ENCODE measurements around the gene ANKRD23. TPM values are rescaled to one million over a fixed set of nuclear protein-coding genes. Genes with fewer than 3 reads are reported as not detected.

The ANKRD23 gene
- total and polyA plus RNA-seq, 2 of the 8 experiments (the other 6 are each of a cell fraction or from before 2014, with no cell fraction given), result 3.4 to 3.5 TPM

DNA sequence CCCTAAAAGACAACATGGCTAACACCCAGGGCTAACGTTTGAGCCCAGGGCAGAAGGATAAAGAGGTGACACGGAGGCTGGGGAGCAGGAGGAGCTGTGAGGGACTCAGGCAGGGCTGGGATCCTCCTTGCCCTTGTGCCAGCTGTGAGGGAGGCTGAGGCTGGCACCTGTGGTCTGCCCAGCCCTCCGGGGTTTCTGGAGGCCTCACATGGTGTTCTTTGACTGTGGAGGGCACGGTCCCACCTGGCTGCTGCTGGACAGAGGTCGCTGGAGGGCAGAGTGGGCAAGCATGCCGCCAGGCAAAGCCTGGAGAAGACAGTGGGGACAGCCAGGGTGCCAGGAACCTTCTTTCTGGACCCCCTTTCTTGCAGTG, 54.6 kb downstream of the ANKRD23 start:
- no peaks in the 10 kb centered on the region for H4K20me1 ChIP-seq (replicated peaks in 1 of 2; ENCODE audit: control insufficient read depth in 1 of 2, insufficient read depth in 2 of 2, low read length in 2 of 2)
- no peak overlapping the region for H2AFZ ChIP-seq (ENCODE audit: low read length)
- H3K27me3 ChIP-seq (replicated peaks in 1 of 4; ENCODE audit: control insufficient read depth in 3 of 4, extremely low read depth in 1 of 4, insufficient read depth in 3 of 4, low read length in 3 of 4), result no peaks in the 10 kb centered on the region
- POLR2A ChIA-PET (ENCODE audit: partially characterized antibody), result interaction anchor here (0.6 kb wide), 1 partner anchor 53 kb away, joined by 3 read pairs; no protein-coding TSS in a partner anchor
- H3K79me2 ChIP-seq (ENCODE audit: control insufficient read depth in 1 of 2, insufficient read depth in 2 of 2, low read length in 2 of 2), result no peaks in the 10 kb centered on the region
- H3K23me2 ChIP-seq (ENCODE audit: low read depth, low read length), result no peaks in the 10 kb centered on the region
- H4K91ac ChIP-seq (replicated peaks; ENCODE audit: insufficient read length, low read length), result no peak overlapping the region
- H2BK20ac ChIP-seq (ENCODE audit: low read length), result no peak overlapping the region
- 84% methylated on average over 6 of the region's 6 CpGs; no CpG with 5 or more reads in 1 of the 2 experiments for WGBS, 2 experiments (ENCODE audit: extremely low coverage in 1 of 2, insufficient coverage in 1 of 2, insufficient read length in 1 of 2, insufficient replicate concordance in 2 of 2, low coverage in 1 of 2, low lambda C conversion rate in 2 of 2, missing lambda C conversion rate in 1 of 2)
- no peak overlapping the region for H2BK120ac ChIP-seq (replicated peaks; ENCODE audit: low read depth, low read length)
- no peak overlapping the region for H3K4ac ChIP-seq (replicated peaks; ENCODE audit: insufficient read length, low read depth, low read length)
- no peaks in the 10 kb centered on the region for H3K9me3 ChIP-seq (ENCODE audit: insufficient read depth in 2 of 2, low read depth in 1 of 2, low read length in 1 of 2)
- H3K4me3 ChIP-seq (ENCODE audit: extremely low read depth in 1 of 4, insufficient read depth in 2 of 4, low read depth in 3 of 4, low read length in 4 of 4), result no peak overlapping the region
- no peaks in the 10 kb centered on the region for H3K4me1 ChIP-seq (replicated peaks in 1 of 4; ENCODE audit: control insufficient read depth in 3 of 4, insufficient read depth in 4 of 4, low read length in 3 of 4)
- H2AK5ac ChIP-seq (ENCODE audit: low read depth, low read length), result no peak overlapping the region
- no peak overlapping the region for H3K14ac ChIP-seq (ENCODE audit: insufficient read length)
- H3K18ac ChIP-seq (ENCODE audit: extremely low read depth, low read length), result no peak overlapping the region
- H4K8ac ChIP-seq (ENCODE audit: extremely low read depth, insufficient read depth, low read length), result no peak overlapping the region
- H3K9ac ChIP-seq (replicated peaks in 1 of 4; ENCODE audit: extremely low read depth in 1 of 4, low read depth in 3 of 4, low read length in 3 of 4), result no peak overlapping the region
- CTCF ChIA-PET (ENCODE audit: partially characterized antibody), result interaction anchor here (1.6 to 2.3 kb wide), 2 partner anchors 9 to 11 kb away, joined by 3 to 14 read pairs; no protein-coding TSS in a partner anchor
- no peaks in the 10 kb centered on the region for H3K36me3 ChIP-seq (ENCODE audit: control insufficient read depth in 2 of 4, insufficient read depth in 4 of 4, low read length in 3 of 4)
- 0 out of 2 replicates have a peak, but pooled peaks cover 2% of the 10 kb centered on the region for H3K79me1 ChIP-seq (ENCODE audit: low read depth, low read length)
- no peak overlapping the region for H3K23ac ChIP-seq (ENCODE audit: insufficient read length)
- TF ChIP-seq SIX5 (IDR thresholded peaks at IDR 0.05; ENCODE audit: low read depth, low read length), result no peak
- no peak for TF ChIP-seq RBBP5 (IDR thresholded peaks at IDR 0.05; ENCODE audit: borderline replicate concordance, low read depth, low read length)
- no peak for TF ChIP-seq TAF7 (optimal IDR thresholded peaks at IDR 0.05; ENCODE audit: borderline replicate concordance, low read depth, low read length)
- TF ChIP-seq JUN (IDR thresholded peaks at IDR 0.05; ENCODE audit: low read depth, low read length), result no peak
- TF ChIP-seq GTF2F1 (IDR thresholded peaks at IDR 0.05; ENCODE audit: borderline replicate concordance, low read depth, low read length), result no peak
- TF ChIP-seq BACH1 (IDR thresholded peaks at IDR 0.05; ENCODE audit: low read length), result no peak
- TF ChIP-seq POU5F1 (IDR thresholded peaks at IDR 0.05; ENCODE audit: low read depth, low read length), result no peak
- TF ChIP-seq MAFK (IDR thresholded peaks at IDR 0.05; ENCODE audit: low read depth, low read length), result no peak
- H3K27ac ChIP-seq (ENCODE audit: low read depth, low read length), result no peak overlapping the region
- H3K56ac ChIP-seq (replicated peaks; ENCODE audit: insufficient read length, low read depth, low read length), result no peak overlapping the region
- no peak overlapping the region for H2BK12ac ChIP-seq (ENCODE audit: low read depth, low read length)
- FAIRE-seq (no peak), DNase-seq (ENCODE audit: low read depth in 1 of 2, low spot score in 2 of 2) (no peak)
- H3K4me2 ChIP-seq (ENCODE audit: insufficient read depth in 1 of 2, low read depth in 2 of 2, low read length in 2 of 2), result no peak overlapping the region
- no peak overlapping the region for H2BK5ac ChIP-seq (ENCODE audit: low read depth, low read length)
- no peak overlapping the region for H4K5ac ChIP-seq (ENCODE audit: insufficient read length, low read depth, low read length)
- H2BK15ac ChIP-seq (ENCODE audit: low read length), result no peak overlapping the region

All from H1 (cell line).